Measurements from ENCODE around the gene PEX11G.

DNA sequence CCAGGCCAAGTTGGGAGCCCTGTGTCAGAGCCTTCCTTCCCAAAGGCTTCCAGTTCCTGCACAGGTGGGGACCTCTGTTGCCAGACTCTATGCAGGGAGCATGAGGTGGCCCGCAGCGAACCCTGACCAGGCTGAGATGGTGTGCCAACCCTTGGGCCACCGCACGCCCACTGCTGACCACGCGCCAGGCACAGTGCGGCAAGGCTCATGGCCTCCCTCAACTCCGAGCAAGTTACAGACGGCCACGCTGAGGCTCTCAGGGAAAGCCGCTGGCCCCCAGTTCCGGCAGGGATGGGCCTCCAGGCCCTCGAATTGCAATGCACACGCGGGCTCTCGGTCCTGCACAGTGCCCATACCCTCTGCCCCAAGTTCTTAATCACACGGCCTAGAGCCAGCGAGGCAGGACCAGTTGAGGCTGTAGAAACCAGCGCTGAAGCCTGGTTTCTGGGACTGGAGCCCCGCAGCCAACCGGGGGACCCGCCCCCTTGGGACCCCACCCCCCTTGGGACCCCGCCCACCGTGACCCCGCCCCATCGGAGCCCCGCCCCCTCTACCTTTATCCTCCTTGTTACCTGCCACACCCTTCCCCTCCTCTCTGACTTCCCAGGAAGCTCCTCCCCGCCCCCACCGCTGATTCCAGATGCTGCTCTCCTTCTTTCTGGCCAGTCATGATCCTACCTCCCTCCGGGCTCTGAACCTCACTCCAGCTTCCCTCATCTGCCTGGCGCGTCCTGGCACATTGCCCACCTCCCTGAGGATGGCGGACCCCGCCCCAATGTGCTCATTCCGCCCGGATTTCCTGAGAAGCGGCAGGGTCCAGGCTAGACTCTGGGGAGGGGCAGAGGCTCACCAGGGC, 6.0 kb downstream of the PEX11G start:
- no peak for TF ChIP-seq CTCF (IDR thresholded peaks at IDR 0.05; ENCODE audit: low read length)
- TF ChIP-seq EZH2 (IDR thresholded peaks at IDR 0.05; ENCODE audit: borderline replicate concordance, low read length): no peak

Data from OCI-LY1 (cell line).